Measurements from ENCODE around the gene FANCF.
"Not testable (repeated sequence)": the region's sequence is repeated elsewhere in the genome, so short reads cannot be mapped to it uniquely, and the experiment has no call there.

Gene FANCF, protein sequence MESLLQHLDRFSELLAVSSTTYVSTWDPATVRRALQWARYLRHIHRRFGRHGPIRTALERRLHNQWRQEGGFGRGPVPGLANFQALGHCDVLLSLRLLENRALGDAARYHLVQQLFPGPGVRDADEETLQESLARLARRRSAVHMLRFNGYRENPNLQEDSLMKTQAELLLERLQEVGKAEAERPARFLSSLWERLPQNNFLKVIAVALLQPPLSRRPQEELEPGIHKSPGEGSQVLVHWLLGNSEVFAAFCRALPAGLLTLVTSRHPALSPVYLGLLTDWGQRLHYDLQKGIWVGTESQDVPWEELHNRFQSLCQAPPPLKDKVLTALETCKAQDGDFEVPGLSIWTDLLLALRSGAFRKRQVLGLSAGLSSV

GRCh38 chr11:22625448-22626287 lies at the start of gene FANCF:
FANCF (minus strand) TSS chr11:22625823; CDS start chr11:22625810, 13 bp downstream.
- peak; percentile 99 for DNase-seq

DNA sequence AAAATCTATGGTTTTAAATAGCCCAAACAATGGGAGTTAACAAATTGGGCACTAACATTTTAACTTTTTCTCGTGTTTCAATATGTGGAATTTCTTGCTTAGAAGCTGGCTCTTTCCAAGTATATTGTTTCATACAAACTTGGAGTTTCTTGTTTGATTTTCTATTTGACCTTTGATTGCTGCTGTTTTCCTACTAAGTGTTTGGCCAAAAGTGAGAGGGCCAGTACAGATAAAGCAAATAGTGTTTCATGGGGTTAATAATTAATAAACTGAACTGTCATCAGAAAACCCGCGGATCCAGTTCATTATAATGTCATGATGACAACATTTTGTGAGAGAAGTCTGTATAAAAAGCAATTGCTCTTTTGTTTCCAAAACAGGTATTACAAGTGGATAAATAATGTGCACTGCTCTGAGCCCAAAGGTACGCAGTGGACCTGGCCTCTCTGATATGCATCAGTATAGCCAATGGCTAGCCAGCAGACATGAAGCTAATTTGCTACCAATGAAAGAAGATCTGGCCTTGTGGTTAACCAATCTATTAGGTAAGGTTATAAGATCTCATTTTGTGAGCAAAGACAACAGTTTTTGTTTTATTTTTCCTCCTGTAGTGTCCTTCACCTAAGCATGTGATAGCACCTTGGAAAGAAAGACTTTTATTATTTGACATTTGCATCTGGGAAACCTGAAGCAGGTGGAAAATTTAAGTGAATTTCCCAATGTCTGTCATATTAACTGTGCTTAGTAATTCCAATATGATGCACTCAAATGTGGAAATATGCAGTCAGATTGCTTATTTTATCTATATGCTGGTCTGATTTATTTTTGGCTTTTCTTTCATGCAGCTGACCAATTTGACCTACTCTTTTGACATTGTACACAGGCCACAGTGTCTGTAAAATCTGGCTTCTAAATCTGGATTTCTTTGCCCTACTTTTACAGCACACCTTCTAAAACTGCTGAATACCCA lies 49.1 kb upstream of the FANCF start:
- DNase-seq = no peak

- no peak for DNase-seq
These were observed 46.1 kb upstream of the FANCF start for GRCh38 chr11:22671751-22672150.

GRCh38 chr11:22670830-22671229 lies 45.2 kb upstream of the FANCF start:
- DNase-seq = no peak

- DNase-seq = no peak
These were observed 43.7 kb upstream of the FANCF start for GRCh38 chr11:22669368-22669767.

GRCh38 chr11:22668005-22668796 lies 42.6 kb upstream of the FANCF start:
- DNase-seq = no peak

- no peak for DNase-seq
These were observed 41.2 kb upstream of the FANCF start for GRCh38 chr11:22666688-22667439.

- DNase-seq = no peak
These were observed 40.7 kb upstream of the FANCF start, which contains the start of gene GAS2 for GRCh38 chr11:22666325-22666687. GAS2 (plus strand) TSS chr11:22666611; CDS start chr11:22674870, 8,259 bp downstream.

GRCh38 chr11:22659783-22660182 lies 34.2 kb upstream of the FANCF start:
- DNase-seq = no peak

DNA sequence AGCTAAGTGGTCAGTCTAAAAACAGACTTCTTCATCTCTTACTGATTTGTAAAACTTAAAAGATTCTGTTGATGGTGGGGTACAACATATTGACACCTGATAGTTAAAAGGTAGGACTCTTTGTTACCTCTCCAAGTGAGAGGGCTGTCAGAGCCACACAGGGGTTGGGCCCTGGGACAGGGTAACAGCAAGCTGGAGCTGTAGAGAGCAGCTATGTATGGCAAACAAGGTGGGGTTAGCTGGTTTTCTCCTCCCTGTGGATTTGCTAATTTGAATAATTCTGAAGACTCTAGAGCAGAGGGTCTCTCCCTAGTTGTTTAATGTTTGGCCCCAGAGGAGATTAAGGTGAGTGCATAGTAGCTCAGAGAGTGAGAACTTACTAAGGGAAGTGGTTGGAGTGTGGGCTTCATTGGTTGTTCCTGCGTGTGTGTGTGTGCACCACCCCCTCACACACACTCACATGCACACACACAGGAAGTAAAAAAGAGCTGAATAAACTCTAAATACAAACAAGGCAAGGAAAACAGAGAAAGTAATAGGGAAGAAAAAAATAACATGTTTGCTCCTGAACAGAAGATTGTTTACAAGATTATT lies 31.6 kb upstream of the FANCF start:
- no peak for DNase-seq

- DNase-seq = no peak
These were observed 30.5 kb upstream of the FANCF start for GRCh38 chr11:22656130-22656529.

- not testable (repeated sequence) for DNase-seq
These were observed 26.7 kb upstream of the FANCF start for GRCh38 chr11:22652346-22652745.

- no peak for DNase-seq
These were observed 15.9 kb upstream of the FANCF start for GRCh38 chr11:22641559-22641958.

- DNase-seq = no peak
These were observed 15.2 kb upstream of the FANCF start for GRCh38 chr11:22640862-22641261.

GRCh38 chr11:22635689-22636088 lies 10.1 kb upstream of the FANCF start:
- DNase-seq = no peak

GRCh38 chr11:22634897-22635629 lies 9.4 kb upstream of the FANCF start:
- DNase-seq = no peak

- no peak for DNase-seq
These were observed 7.8 kb upstream of the FANCF start for GRCh38 chr11:22633354-22633902.

- DNase-seq = no peak
These were observed 1.8 kb upstream of the FANCF start for GRCh38 chr11:22627421-22627820.

- DNase-seq = no peak
These were observed 1.1 kb upstream of the FANCF start for GRCh38 chr11:22626573-22627239.
